Umbilical cord (tissue), 2 donors: ENCODE results near the gene NARF. TPM values are rescaled to one million over a fixed set of nuclear protein-coding genes. Genes with fewer than 3 reads are reported as not detected.

Experiments used
- DNase-seq: peaks from one replicate; pipeline ENCODE4 v3.0.0-alpha.2; 2015; ENCODE audit warnings: low spot score
- total RNA-seq: library from RNA; depleted of rRNA; stranded (reverse); fragments of >200 nt; gene quantifications from one replicate; pipeline ENCODE4 v1.2.3, GENCODE V29; 2014; ENCODE audit warnings: low replicate concordance; ENCODE audit not compliant: insufficient read depth

NARF gene
- total RNA-seq, 1 donor from 2014 or later = 39.7 TPM

- DNase-seq = no peak
Measured at GRCh38 chr17:82433560-82434215, 24.9 kb upstream of the NARF start.

- DNase-seq = no peak
Measured at GRCh38 chr17:82434216-82434565, 24.4 kb upstream of the NARF start.

- no peak for DNase-seq
Measured at GRCh38 chr17:82435103-82435502, 23.4 kb upstream of the NARF start.

GRCh38 chr17:82435601-82436583 is 22.6 kb upstream of the NARF start:
- no peak for DNase-seq

GRCh38 chr17:82436601-82437324 is 21.8 kb upstream of the NARF start:
- no peak for DNase-seq

GRCh38 chr17:82437325-82437668 is 21.2 kb upstream of the NARF start:
- DNase-seq = no peak

- DNase-seq = no peak
Measured at GRCh38 chr17:82438401-82439193, 19.9 kb upstream of the NARF start.

GRCh38 chr17:82439194-82439828 is 19.2 kb upstream of the NARF start:
- no peak for DNase-seq

GRCh38 chr17:82439829-82440365 is 18.6 kb upstream of the NARF start:
- no peak for DNase-seq

- DNase-seq = no peak
Measured at GRCh38 chr17:82440469-82440981, 18.0 kb upstream of the NARF start.

GRCh38 chr17:82440991-82441627 is 17.4 kb upstream of the NARF start:
- no peak for DNase-seq

GRCh38 chr17:82441691-82442487 is 16.7 kb upstream of the NARF start:
- DNase-seq = no peak

GRCh38 chr17:82442643-82443464 is 15.7 kb upstream of the NARF start:
- no peak for DNase-seq

GRCh38 chr17:82443465-82444283 is 14.9 kb upstream of the NARF start:
- DNase-seq = no peak

GRCh38 chr17:82444284-82444893 is 14.2 kb upstream of the NARF start:
- no peak for DNase-seq

- no peak for DNase-seq
Measured at GRCh38 chr17:82444941-82445521, 13.5 kb upstream of the NARF start.

GRCh38 chr17:82445542-82445941 is 13.0 kb upstream of the NARF start:
- DNase-seq = no peak
